HG03064 (cell line): Measurements from ENCODE around the gene SYNJ2.

Experiments used
- ATAC-seq: cut with Tn5 transposase; IDR thresholded peaks from one replicate; pipeline ENCODE4 v1.9.1; 2021; ENCODE audit warnings: low read depth; ENCODE audit not compliant: unreplicated experiment

SYNJ2 gene

DNA sequence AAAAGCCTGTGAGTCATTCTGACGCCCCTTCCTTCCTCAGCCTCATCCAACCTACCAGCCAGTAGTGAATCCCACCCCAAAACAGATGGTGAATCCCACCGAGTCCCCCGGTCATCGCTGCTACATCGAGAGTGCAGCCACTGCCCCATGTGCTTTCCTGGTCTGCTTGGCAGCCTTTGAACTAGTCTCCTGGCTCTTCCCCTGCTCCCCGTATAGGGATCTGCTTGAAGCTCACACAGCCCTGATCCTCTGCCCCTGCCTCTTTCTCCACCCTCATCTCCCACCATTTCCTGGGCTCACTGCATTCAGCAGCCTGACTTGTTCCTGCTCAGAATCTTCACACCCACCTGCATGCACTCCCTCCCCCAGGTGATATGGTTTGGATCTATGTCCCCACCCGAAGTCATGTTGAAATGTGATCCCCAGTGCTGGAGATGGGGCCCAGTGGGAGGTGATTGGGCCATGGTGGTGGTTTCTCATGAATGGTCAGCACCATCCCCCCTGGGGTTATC is 14.6 kb downstream of the SYNJ2 start:
- no peak for ATAC-seq

DNA sequence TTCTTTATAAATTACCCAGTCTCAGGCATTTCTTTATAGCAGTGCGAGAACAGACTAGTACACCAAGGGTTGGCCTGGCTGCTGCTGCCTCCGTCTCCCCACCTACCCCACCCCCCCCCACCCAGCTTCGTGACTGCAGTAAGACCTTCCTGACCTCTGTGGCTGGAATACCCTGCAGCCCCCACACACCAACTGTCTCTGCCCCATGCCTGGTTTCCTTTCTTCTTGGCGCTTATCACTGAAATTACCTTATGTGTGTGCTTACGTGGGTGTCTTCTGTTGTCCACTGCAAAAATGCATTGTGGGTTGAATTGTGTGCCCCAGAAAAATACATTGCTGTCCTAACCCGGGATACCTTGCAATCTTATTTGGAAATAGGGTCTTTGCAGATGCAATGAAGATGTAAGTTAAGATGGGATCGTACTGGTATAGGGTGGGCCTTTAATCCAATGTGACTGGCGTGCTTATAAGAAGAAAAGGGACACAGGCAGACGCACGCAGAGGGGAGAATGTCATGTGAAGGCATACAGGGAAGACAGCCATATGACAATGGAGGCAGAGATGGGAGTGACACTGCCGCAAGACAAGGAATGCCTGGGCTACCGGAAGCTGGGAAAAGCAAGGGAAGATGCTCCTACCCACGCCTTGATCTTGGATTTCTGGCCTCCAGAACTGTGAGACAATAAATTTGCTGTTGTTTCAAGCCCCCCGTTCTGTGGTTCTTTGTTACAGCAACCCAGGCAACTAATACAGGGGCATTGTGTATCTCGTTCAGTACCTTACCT is 15.4 kb downstream of the SYNJ2 start:
- no peak for ATAC-seq

DNA sequence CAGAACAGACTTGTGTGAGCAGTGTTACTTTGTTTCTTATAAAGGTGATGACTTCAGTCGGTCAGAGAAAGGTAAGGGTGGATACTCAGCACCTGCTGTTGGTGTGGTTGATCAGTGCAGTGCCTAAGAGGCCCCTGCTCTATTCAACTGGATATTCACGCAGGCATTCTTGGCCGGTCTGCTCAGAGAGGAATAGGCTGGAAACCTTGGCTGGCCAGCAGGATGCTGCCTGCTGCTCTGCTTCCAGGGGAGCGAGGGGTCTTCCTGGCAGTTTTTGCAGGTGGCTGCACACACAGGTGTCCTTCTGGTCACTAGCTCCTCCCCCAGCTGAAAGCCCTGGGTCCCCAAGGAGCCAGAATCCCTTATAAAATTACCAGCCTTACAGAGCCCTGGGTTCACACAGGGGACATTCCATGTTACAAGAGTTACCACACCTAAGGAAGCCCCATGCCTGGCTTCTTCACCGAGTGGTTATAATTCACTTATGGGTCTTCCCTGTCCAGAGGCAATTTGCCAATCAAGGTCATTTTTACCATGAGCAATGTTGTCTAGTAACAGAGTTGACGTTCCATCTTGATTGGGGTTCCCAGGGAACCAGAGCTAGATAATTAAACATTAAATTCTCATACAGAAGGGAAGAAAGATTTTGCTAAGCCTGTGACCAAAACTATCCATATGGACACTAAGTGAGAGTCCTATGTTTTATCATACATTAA is 16.4 kb downstream of the SYNJ2 start:
- ATAC-seq: no peak

DNA sequence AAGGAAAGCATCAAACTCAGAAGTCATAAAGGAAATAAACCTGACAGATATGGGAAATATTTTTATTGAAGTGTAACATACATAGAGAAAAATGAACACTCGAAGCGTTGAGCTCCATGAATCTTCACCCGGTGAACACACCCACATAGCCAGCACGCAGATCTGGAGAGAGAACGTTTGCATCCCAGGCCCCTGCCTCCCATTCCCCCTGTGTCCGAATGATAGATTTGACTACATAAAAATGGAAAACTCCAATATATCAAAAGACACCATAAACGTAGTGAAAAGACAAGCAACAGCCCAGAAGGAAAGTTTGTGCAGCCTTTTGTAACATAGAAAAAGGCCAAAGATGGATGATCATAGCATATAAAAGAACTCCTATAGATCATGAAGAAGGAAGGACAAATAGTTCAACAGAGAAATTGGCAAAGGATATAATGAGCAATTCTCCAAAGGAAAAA is 17.1 kb downstream of the SYNJ2 start:
- no peak for ATAC-seq

DNA sequence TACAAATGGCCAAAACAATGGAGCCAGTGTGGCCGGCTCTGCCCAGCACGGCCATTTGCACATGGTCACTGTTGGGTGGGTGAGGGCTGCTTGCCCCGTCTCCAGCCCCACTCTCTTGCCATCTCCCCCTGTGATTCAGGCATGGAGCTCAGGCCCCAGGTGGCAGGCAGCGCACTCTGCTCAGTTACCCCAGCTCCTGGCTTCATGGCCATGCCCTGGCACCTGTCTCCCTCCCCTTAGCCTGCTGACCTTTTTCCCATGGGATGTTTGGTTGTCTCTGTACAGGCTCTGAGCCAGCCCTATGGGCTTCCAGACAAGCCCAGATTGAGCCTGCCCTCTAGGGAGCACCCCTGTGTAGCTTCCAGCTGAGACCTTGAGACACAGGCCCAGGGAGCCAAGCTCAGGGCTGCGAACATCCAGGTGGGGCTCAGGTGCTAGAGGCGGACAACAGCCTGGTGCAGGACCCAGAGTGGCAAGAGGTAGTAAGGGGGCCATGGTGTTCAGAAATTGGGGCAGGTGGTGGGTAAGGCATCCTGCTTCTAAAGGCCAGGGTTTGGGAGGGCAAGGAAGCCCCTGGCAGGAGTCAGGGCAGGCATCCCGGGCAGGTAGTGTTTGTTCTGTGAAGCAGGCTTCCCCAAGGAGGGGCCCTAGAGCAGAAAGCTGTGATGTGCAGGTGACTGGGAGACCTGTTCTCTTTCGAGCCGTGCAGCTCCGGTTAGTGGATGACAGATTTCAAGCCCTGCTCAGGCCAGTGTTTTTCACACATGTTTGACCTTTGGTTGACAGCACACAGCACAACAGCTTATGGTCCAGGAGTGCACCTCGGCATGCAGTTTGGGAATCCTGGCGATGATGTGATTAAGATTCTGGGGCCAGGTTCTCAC is 17.7 kb downstream of the SYNJ2 start:
- no peak for ATAC-seq

DNA sequence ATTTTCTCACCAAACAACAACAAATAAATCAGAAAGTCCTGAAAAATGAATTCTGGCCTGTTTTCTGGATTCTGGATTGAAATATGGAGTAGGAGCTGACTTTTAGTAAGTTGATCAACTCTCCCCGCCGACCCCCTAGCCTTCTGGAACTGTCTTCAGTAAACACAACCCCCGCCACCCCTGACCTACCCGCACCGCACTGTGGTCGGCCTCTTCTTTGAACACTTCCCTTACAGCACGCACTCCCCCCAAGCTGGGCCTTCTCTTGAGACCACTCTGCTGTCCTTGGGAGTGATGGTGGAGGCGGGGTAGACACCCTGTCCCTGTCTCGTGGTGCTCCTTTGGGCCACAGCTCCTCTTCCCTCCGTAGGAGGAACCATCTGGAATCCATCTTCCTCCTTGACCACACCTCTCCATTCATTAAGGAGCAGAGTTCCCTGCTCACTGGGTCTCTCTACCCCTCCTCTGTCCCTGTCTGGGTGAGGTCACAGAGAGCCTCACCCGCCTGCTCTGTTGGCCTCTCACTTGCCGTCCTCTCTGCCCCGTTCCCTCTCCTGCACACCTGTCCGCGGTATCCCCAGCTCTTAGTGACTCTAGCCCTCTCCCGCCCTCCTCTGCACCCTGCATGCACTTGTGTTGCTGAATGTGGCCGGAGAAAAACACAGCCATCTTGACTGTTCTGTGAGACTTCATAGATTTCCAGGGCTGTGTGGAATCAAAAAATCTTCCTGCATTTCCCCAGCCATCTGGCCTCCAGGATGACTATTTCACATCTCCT is 19.1 kb downstream of the SYNJ2 start:
- no peak for ATAC-seq

DNA sequence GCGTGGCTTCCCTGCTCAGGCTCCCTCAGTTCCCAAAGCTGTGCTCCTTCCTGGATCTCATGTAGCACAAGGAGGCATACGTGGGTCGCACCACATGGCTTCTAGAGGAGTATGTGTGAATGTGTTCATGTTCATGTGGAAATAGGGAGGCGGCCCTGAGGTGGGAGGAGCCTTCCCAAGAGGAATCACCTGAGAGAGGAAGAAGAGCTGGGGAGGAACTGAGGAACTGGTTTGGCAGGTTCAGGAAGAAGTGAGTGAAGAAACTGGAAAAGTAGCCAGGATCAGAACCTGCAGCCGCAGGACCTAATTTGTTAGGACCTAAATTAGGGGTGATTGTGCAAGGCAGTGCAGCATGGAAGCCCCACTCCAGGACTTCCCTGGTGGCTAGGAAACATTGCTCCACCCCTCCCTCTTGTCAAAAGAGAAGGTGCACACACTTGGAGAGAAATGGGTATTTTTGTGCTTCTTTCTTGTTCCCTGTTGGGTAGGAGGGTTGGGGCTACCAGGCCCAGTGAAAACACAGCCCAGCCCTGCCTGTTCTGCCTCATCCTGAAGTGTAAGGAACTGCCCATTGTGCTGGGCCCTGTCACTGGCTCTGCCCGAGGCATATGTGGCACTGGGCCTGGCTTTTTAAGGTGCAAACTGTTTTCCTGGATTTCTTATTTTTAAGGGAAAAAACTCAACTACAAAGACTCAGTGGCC is 20.7 kb downstream of the SYNJ2 start:
- no peak for ATAC-seq

DNA sequence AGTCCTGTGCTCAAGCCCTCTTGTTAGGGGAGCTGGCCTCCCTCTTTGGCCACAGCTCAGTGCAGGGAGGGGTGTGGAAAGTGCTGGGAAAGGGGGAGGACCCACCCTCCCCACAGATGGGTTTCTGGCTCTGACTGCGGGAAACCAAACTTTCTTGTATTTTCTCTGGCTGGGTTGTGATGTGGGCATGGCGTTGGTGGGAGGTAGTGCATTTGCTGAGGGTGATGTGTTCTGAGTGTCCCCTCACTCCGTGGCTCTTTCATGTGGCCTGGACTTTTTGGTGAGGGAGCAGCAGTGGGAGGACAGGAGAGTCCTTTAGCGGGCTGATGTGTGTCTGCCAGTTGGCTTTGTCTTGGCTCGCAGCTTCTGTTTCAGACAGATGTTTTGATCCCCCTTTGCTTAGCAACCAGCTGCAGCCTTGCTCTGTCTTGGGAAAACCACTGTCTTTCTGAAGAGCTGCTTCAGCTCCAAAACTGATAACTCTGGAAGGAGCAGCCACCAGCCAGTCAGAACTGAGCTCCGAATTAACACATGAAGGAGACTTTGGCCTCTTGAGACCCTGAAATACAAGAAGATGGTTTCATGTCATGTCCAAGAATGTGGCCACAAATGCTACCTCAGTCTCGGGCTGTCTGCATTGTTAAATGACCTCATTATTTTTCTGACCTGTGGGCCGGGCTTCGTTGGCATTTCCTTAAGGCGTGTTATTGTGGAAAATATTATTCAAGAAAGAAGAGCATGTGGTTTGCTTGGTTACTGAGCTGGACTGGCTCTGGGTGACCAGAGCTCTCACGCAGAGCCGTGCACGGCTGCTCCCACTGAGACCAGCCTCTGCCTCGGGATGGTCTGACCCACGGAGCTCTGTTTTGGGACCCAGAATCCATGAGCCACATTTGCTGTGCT is 21.5 kb downstream of the SYNJ2 start:
- ATAC-seq: no peak

DNA sequence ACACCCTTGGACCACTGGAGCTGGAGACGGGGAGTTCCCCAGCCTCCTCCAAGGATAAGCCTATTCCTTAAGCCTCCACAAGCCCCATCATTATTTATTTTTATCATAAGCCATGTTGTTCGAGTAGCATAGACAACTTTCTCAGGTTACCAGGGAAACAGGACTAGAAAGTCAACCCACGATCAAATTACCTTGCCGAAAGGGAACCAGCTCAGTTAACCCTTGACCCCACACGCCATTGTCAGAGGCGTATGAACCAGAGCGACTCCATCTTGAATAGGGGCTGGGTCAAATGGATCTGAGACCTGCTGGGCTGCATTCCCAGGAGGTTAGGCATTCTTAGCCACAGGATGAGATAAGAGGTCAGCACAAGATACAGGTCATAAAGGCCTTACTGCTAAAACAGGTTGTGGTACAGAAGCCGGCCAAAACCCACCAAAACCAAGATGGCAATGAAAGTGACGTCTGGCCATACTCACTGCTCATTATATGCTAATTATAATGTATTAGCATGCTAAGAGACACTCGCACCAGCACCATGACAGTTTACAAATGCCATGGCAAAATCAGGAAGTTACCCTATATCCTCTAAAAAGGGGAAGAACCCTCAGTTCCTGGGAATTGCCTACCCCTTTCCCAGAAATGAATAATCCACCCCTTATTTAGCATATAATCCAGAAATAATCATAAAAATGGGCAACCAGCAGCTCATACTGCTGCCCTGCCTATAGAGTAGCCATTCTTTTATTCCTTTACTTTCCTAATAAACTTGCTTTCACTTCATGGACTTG is 22.4 kb downstream of the SYNJ2 start:
- no peak for ATAC-seq

DNA sequence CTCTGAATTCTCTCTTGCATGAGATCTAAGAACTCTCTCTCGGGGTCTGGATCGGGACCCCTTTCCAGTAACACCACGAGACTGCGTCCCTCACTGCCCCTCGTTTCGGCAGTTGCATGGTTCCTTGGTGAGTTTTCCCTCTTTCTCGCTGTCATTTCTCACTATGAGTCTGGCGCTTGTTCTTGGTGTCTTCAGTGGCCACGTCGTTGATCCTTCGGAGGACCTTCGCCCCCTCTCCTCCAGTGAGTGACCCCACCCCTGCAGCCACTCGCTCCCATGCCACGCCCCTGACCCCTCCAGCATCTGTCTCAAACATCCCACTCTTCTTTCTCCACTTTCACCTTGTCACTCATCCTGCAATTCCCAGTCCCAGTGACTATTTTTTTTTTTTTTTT is 23.0 kb downstream of the SYNJ2 start:
- ATAC-seq: no peak

DNA sequence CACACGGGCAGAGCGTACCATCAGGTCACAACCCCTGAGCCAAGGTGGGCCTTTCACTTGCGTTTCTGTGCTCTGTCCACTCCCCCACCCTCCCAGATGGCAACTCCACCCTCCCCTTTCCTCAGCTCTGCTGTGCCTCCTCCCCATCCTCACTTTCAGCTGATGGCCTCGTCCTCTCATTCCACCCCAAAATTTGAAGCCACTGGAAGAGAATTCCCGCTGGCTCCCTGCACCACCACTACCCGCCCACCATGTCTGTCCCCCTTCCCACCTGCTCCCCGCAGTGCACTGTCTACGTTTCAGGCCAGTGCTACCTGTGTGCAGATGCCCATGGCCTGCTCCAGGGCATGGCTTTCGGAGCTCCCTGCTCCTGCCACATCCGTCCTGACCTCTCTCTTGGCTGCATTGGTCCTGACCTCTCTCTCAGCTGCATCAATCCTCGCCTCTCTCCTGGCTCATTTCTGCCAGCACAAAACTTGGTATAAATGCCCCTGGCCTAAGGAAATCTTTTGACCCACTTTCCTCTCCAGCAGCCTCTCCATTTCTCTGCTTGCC is 24.0 kb downstream of the SYNJ2 start:
- no peak for ATAC-seq

DNA sequence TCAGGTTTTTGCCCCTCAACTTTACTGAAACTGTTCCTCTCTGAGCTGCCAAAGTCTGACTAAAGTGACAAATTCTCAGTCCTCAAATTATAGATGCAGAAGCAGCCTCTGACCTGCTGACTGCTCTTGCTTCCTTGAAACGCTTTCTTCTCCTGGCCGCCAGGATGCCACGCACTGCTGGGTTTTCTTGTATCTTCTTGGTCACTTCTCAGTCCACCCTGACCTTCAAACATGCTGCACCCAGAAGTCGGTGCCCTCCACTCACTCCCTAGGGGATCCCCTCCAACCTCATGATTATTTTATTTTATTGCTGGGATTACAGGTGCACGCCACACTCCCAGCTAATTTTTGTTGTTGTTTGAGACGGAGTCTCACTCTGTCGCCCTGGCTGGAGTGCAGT is 24.7 kb downstream of the SYNJ2 start:
- no peak for ATAC-seq

DNA sequence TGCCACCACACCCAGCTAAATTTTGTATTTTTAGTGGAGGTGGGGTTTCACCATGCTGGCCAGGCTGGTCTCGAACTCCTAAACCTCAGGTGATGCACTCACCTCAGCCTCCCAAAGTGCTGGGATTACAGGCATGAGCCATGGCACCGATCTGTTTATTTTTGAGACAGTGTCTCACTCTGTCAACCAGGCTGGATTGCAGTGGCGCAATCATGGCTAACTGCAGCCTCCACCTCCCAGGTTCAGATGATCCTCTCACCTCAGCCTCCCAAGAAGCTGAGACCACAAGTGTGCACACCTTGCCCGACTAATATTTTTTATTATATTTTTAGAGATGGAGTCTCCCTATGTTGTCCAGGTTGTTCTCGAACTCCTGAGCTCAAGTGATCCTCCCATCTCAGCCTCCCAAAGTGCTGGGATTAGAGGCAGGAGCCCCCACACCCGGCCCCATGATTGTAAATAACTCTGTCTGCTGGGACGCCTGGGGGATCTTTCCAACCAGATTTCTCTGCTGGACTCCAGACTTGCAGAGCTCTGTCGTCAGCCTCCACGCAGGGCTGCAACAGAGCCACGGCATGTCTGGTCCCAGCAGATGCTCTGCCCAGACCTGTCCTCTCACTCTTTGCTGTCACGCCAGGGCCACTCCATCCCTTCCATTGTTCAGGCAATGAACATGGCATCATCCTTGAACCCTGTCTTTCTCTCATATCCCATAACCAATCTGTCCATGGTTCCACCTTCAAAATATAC is 25.3 kb downstream of the SYNJ2 start:
- ATAC-seq: no peak

DNA sequence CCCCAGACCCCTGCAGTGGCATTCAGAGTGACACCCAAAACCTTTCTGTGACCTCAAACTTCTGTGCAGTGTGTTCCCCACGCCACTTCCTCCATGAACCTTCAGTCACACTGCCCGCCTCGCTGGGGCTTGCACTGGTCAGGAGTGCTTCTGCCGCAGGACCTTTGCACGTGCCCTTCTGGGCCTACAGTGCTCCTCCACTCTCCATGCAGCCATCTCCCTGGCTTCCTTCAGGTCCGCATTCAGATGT is 27.1 kb downstream of the SYNJ2 start:
- no peak for ATAC-seq

DNA sequence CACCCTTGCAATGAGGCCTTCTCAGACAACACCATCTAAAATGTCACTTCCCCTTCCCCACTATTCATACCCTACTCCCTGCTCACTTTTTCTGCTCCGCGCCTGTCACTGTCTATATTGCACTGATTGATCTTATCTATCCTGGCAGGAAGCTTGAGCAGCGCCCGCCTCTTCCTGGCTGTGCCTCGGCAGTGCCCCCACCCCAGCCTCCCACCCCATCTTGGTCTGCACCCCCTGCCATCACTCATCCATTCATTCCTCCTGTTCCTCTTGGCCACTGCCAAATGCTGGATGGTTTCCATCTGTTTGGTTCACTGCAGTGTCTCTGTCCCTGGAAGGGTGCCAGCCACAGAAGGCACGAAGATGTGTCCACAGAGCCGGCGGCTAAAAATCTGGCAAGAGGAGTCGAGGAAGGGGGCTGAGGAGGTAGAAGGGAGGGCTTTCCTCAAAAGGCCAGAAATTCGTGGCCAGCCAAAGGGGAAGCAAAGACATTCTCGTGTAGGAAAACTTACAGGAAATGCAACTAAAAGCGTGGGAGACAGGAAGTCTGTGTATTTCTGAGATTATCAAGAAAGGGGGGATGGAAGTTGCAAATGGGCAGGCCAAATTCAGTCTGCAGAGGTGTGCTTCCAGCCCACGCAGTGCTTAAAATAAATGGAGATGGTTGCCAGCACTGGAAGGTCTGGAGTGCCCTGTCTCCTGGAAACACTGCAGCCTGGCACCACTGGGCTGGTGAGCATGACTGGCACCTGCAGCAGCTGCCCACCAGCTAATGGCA is 27.6 kb downstream of the SYNJ2 start:
- ATAC-seq: no peak

DNA sequence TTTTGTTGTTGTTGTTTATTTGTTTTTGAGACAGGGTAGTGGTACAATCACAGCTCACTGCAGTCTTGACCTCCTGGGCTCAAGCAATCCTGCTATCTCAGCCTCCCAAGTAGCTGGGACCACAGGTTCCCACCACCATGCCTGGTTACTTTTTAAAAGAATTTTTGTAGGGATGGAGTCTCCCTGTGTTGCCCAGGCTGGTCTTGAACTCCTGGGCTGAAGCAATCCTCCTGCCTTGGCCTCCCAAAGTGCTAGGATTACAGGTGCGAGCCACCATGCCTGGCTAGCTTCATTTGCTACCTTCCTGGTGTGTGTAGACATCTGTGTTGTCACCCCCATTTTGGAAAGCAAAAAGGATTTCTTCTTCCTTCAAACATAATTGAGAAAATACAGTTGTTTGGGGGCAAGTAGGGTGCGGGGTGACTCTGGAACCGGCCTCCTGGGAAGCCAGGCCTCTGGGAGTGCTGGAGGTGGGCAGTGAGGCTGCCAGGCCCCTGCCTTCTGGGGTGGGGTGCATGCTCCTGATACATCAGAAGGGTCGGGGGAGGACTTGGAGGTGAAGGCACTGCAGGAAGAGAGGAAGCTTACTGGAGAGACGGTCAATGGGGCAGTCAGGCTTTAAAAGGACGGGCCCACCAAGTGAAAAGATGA is 28.4 kb downstream of the SYNJ2 start:
- no peak for ATAC-seq
